HEK293 (cell line): Measurements from ENCODE around the gene IST1.

Source experiments
- CTCF ChIA-PET: fragments of 350-600 bp; formaldehyde crosslinking; extraction: SDS; loops from one replicate; lab custom pipeline; 2021; ENCODE audit warnings: antibody characterized with exemption; lab: Yijun Ruan, JAX
- POLR2A ChIA-PET: fragments of 300-600 bp; formaldehyde crosslinking; extraction: SDS; loops from one replicate; lab custom pipeline; 2020; ENCODE audit warnings: antibody characterized with exemption, inconsistent platforms; lab: Yijun Ruan, JAX
- H3K27ac ChIP-seq: fragments of 200-500 bp; sonication (Bioruptor generic); 2 replicates; pipeline ENCODE4 v1.5.1; 2014; ENCODE audit warnings: low read depth, low read length, control low read depth, inconsistent platforms; ENCODE audit errors: extremely low read depth
- H3K36me3 ChIP-seq, 2 experiments: fragments of 200-500 bp in 1 of 2; sonication (Bioruptor generic) in 1 of 2; 1 replicate in 1 of 2; 2 replicates in 1 of 2; pipeline ENCODE4 v1.5.1; 2014 to 2017; ENCODE audit warnings: inconsistent platforms in 2 of 2, low read length in 2 of 2; ENCODE audit not compliant: control insufficient read depth in 2 of 2, insufficient read depth in 1 of 2
- H3K4me1 ChIP-seq: fragments of 200-500 bp; sonication (Bioruptor generic); 2 replicates; pipeline ENCODE4 v1.5.1; 2014; ENCODE audit warnings: mild to moderate bottlenecking, low read length, inconsistent platforms; ENCODE audit not compliant: control insufficient read depth, insufficient read depth
- H3K4me3 ChIP-seq: 2 replicates; pipeline ENCODE4 v1.5.1; 2011; ENCODE audit warnings: low read depth, mild to moderate bottlenecking, control low read depth, low read length, moderate library complexity
- H3K9me3 ChIP-seq: fragments of 200-500 bp; sonication (Bioruptor generic); 2 replicates; pipeline ENCODE4 v1.5.1; 2014; ENCODE audit warnings: low read depth, low read length, inconsistent platforms; ENCODE audit not compliant: control insufficient read depth, insufficient read depth
- HOXA7 ChIP-seq: sonication (generic); formaldehyde crosslinking; IDR thresholded peaks from 2 replicates; pipeline ENCODE4 v1.8.1; 2022; ENCODE audit warnings: missing genetic modification reagents, borderline replicate concordance
- KLF7 ChIP-seq: fragments of 450-650 bp; formaldehyde crosslinking; IDR thresholded peaks from 2 replicates; pipeline ENCODE4 v1.5.1; 2016; ENCODE audit warnings: missing biosample characterization, missing genetic modification characterization, borderline replicate concordance
- KLF8 ChIP-seq: fragments of 450-650 bp; formaldehyde crosslinking; IDR thresholded peaks from 2 replicates; pipeline ENCODE4 v1.5.1; 2016; ENCODE audit warnings: missing biosample characterization, missing genetic modification characterization
- KLF9 ChIP-seq: fragments of 450-650 bp; formaldehyde crosslinking; IDR thresholded peaks from 2 replicates; pipeline ENCODE4 v1.5.1; 2016; ENCODE audit warnings: missing biosample characterization, missing genetic modification characterization, low read depth
- MEIS1 ChIP-seq: sonication (generic); formaldehyde crosslinking; IDR thresholded peaks from 2 replicates; pipeline ENCODE4 v1.8.1; 2022; ENCODE audit warnings: missing genetic modification reagents, mild to moderate bottlenecking, borderline replicate concordance
- PRDM1 ChIP-seq: fragments of 450-650 bp; formaldehyde crosslinking; IDR thresholded peaks from 2 replicates; pipeline ENCODE4; 2016; ENCODE audit warnings: missing biosample characterization, missing genetic modification characterization
- SP7 ChIP-seq: fragments of 450-650 bp; formaldehyde crosslinking; IDR thresholded peaks from 2 replicates; pipeline ENCODE4 v1.5.1; 2016; ENCODE audit warnings: missing biosample characterization, missing genetic modification characterization
- ZBTB48 ChIP-seq: fragments of 450-650 bp; formaldehyde crosslinking; IDR thresholded peaks from 2 replicates; pipeline ENCODE4 v1.5.1; 2016; ENCODE audit warnings: missing biosample characterization, missing genetic modification characterization
- ZNF112 ChIP-seq: fragments of 450-650 bp; formaldehyde crosslinking; IDR thresholded peaks from 2 replicates; pipeline ENCODE4 v1.5.0; 2017; ENCODE audit warnings: missing biosample characterization, missing genetic modification characterization
- ZNF157 ChIP-seq: fragments of 450-650 bp; formaldehyde crosslinking; IDR thresholded peaks from 2 replicates; pipeline ENCODE4 v1.5.1; 2016; ENCODE audit warnings: missing biosample characterization, missing genetic modification characterization
- ZNF560 ChIP-seq: fragments of 450-650 bp; formaldehyde crosslinking; IDR thresholded peaks from 2 replicates; pipeline ENCODE4 v1.5.1; 2017; ENCODE audit warnings: missing biosample characterization, missing genetic modification characterization, borderline replicate concordance
- ZNF585B ChIP-seq: fragments of 450-650 bp; formaldehyde crosslinking; IDR thresholded peaks from 2 replicates; pipeline ENCODE4 v1.5.1; 2016; ENCODE audit warnings: missing biosample characterization, missing genetic modification characterization
- ZNF776 ChIP-seq: fragments of 450-650 bp; formaldehyde crosslinking; IDR thresholded peaks from 2 replicates; pipeline ENCODE4 v1.5.0; 2017; ENCODE audit warnings: missing biosample characterization, missing genetic modification characterization, borderline replicate concordance
- ZNF777 ChIP-seq: fragments of 450-650 bp; formaldehyde crosslinking; IDR thresholded peaks from 2 replicates; pipeline ENCODE4 v1.5.1; 2017; ENCODE audit warnings: missing biosample characterization, missing genetic modification characterization, borderline replicate concordance
- TF ChIP-seq, protein P1 (sequence below): fragments of 450-650 bp; formaldehyde crosslinking; IDR thresholded peaks from 2 replicates; pipeline ENCODE4 v1.5.1; 2016; ENCODE audit warnings: missing biosample characterization, missing genetic modification characterization
- TF ChIP-seq, protein P2 (sequence below): fragments of 450-650 bp; formaldehyde crosslinking; IDR thresholded peaks from 2 replicates; pipeline ENCODE4 v1.5.1; 2016; ENCODE audit warnings: missing biosample characterization, missing genetic modification characterization
- TF ChIP-seq, protein P3 (sequence below): fragments of 450-650 bp; formaldehyde crosslinking; IDR thresholded peaks from 2 replicates; pipeline ENCODE4 v1.5.1; 2016; ENCODE audit warnings: missing biosample characterization, missing genetic modification characterization
- TF ChIP-seq, protein P4 (sequence below): fragments of 450-650 bp; formaldehyde crosslinking; IDR thresholded peaks from 2 replicates; pipeline ENCODE4 v1.5.1; 2017; ENCODE audit warnings: missing biosample characterization, missing genetic modification characterization
- TF ChIP-seq, protein P5 (sequence below): fragments of 450-650 bp; formaldehyde crosslinking; IDR thresholded peaks from 2 replicates; pipeline ENCODE4 v1.5.1; 2016; ENCODE audit warnings: missing biosample characterization, missing genetic modification characterization
- TF ChIP-seq, protein P6 (sequence below): fragments of 450-650 bp; formaldehyde crosslinking; IDR thresholded peaks from 2 replicates; pipeline ENCODE4 v1.5.1; 2017; ENCODE audit warnings: missing biosample characterization, missing genetic modification characterization
- TF ChIP-seq, protein P7 (sequence below): fragments of 450-650 bp; formaldehyde crosslinking; IDR thresholded peaks from 2 replicates; pipeline ENCODE4 v1.5.1; 2017; ENCODE audit warnings: missing biosample characterization, missing genetic modification characterization

The IST1 gene

DNA sequence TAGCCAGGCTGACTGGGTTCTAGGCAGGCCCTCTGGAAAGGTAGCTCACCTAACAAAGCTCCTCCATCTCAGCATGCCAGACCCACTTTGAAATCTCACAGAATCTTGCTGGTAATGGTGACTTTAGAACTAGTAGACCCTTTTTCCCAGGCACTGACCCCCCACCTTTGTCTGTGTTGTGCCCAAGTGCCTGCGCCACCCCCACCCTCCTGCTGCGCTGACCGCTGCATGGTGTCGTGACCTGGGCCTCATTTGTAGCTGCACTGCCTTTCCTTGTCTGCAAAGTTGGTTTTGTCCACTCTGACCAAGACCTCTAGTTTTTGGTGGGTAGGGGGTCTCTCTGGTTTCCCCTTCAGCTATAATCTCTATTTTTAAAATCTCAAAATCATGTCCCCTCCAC, 42.8 kb upstream of the IST1 start:
- POLR2A ChIA-PET = interaction anchor here (1.3 kb wide), 1 partner anchor 43 kb away, joined by 4 read pairs; the partner anchor contains the start of gene AP1G1

DNA sequence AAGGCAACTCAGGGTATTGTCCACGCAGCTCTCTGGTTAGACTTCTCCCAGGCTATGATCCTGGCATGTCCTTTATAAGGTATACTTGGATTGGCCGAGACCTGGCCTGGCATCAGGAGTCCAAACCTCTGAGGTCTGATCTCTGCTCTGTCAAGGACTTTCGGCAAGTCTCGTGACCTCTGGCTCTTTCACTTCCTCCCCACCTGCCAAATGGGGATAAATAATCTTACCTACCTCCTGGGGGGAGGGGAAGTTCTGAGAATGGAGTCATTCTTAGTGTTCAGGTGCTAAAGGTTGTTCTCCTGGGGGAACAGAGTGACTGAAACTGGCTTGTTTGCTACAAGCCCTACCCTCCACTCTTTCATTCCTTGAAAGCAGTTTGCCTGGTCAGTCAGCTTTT, 41.9 kb upstream of the IST1 start:
- ChIA-PET CTCF (no interaction called here), POLR2A (interaction anchor here (0.6 to 1.3 kb wide), 2 partner anchors 12 to 44 kb away, joined by 3 to 4 read pairs; partner anchors contain the start of gene AP1G1)
- TF ChIP-seq ZNF776 (tag by site-specific recombination) (no peak), ZNF157 (tag by site-specific recombination) (no peak), ZNF112 (tag by site-specific recombination) (no peak), KLF9 (tag by site-specific recombination) (no peak), ZNF585B (no peak), KLF8 (no peak), KLF7 (tag by site-specific recombination) (no peak), ZBTB48 (no peak), ZNF560 (tag by site-specific recombination) (no peak)
- TF ChIP-seq, protein P1, sequence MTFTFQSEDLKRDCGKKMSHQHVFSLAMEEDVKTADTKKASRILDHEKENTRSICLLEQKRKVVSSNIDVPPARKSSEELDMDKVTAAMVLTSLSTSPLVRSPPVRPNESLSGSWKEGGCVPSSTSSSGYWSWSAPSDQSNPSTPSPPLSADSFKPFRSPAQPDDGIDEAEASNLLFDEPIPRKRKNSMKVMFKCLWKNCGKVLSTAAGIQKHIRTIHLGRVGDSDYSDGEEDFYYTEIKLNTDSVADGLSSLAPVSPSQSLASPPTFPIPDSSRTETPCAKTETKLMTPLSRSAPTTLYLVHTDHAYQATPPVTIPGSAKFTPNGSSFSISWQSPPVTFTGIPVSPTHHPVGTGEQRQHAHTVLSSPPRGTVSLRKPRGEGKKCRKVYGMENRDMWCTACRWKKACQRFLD (tag by site-specific recombination) = no peak
- TF ChIP-seq, protein P2, sequence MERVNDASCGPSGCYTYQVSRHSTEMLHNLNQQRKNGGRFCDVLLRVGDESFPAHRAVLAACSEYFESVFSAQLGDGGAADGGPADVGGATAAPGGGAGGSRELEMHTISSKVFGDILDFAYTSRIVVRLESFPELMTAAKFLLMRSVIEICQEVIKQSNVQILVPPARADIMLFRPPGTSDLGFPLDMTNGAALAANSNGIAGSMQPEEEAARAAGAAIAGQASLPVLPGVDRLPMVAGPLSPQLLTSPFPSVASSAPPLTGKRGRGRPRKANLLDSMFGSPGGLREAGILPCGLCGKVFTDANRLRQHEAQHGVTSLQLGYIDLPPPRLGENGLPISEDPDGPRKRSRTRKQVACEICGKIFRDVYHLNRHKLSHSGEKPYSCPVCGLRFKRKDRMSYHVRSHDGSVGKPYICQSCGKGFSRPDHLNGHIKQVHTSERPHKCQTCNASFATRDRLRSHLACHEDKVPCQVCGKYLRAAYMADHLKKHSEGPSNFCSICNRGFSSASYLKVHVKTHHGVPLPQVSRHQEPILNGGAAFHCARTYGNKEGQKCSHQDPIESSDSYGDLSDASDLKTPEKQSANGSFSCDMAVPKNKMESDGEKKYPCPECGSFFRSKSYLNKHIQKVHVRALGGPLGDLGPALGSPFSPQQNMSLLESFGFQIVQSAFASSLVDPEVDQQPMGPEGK (tag by site-specific recombination) = no peak
- TF ChIP-seq, protein P3, sequence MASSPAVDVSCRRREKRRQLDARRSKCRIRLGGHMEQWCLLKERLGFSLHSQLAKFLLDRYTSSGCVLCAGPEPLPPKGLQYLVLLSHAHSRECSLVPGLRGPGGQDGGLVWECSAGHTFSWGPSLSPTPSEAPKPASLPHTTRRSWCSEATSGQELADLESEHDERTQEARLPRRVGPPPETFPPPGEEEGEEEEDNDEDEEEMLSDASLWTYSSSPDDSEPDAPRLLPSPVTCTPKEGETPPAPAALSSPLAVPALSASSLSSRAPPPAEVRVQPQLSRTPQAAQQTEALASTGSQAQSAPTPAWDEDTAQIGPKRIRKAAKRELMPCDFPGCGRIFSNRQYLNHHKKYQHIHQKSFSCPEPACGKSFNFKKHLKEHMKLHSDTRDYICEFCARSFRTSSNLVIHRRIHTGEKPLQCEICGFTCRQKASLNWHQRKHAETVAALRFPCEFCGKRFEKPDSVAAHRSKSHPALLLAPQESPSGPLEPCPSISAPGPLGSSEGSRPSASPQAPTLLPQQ = no peak
- TF ChIP-seq, protein P4, sequence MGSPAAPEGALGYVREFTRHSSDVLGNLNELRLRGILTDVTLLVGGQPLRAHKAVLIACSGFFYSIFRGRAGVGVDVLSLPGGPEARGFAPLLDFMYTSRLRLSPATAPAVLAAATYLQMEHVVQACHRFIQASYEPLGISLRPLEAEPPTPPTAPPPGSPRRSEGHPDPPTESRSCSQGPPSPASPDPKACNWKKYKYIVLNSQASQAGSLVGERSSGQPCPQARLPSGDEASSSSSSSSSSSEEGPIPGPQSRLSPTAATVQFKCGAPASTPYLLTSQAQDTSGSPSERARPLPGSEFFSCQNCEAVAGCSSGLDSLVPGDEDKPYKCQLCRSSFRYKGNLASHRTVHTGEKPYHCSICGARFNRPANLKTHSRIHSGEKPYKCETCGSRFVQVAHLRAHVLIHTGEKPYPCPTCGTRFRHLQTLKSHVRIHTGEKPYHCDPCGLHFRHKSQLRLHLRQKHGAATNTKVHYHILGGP (tag by site-specific recombination) = no peak
- TF ChIP-seq, protein P5, sequence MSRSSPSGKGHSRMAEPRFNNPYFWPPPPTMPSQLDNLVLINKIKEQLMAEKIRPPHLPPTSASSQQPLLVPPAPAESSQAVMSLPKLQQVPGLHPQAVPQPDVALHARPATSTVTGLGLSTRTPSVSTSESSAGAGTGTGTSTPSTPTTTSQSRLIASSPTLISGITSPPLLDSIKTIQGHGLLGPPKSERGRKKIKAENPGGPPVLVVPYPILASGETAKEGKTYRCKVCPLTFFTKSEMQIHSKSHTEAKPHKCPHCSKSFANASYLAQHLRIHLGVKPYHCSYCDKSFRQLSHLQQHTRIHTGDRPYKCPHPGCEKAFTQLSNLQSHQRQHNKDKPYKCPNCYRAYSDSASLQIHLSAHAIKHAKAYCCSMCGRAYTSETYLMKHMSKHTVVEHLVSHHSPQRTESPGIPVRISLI (tag by site-specific recombination) = no peak
- TF ChIP-seq, protein P6, sequence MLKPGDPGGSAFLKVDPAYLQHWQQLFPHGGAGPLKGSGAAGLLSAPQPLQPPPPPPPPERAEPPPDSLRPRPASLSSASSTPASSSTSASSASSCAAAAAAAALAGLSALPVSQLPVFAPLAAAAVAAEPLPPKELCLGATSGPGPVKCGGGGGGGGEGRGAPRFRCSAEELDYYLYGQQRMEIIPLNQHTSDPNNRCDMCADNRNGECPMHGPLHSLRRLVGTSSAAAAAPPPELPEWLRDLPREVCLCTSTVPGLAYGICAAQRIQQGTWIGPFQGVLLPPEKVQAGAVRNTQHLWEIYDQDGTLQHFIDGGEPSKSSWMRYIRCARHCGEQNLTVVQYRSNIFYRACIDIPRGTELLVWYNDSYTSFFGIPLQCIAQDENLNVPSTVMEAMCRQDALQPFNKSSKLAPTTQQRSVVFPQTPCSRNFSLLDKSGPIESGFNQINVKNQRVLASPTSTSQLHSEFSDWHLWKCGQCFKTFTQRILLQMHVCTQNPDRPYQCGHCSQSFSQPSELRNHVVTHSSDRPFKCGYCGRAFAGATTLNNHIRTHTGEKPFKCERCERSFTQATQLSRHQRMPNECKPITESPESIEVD (tag by site-specific recombination) = no peak
- TF ChIP-seq, protein P7, sequence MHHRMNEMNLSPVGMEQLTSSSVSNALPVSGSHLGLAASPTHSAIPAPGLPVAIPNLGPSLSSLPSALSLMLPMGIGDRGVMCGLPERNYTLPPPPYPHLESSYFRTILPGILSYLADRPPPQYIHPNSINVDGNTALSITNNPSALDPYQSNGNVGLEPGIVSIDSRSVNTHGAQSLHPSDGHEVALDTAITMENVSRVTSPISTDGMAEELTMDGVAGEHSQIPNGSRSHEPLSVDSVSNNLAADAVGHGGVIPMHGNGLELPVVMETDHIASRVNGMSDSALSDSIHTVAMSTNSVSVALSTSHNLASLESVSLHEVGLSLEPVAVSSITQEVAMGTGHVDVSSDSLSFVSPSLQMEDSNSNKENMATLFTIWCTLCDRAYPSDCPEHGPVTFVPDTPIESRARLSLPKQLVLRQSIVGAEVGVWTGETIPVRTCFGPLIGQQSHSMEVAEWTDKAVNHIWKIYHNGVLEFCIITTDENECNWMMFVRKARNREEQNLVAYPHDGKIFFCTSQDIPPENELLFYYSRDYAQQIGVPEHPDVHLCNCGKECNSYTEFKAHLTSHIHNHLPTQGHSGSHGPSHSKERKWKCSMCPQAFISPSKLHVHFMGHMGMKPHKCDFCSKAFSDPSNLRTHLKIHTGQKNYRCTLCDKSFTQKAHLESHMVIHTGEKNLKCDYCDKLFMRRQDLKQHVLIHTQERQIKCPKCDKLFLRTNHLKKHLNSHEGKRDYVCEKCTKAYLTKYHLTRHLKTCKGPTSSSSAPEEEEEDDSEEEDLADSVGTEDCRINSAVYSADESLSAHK = no peak
- no peak overlapping the region for H3K27ac ChIP-seq
- no peaks in the 10 kb centered on the region for H3K9me3 ChIP-seq
- H3K36me3 ChIP-seq = peaks cover 11 to 81% of the 10 kb centered on the region in 2 experiments; a peak in 2 of 3 replicates
- H3K4me1 ChIP-seq = no peaks in the 10 kb centered on the region
- no peak overlapping the region for H3K4me3 ChIP-seq

More for the DNA sequence above, 42.8 kb upstream of the IST1 start:
- H3K4me1 ChIP-seq = 0 out of 2 replicates have a peak, but pooled peaks cover under 1% of the 10 kb centered on the region
- no peaks in the 10 kb centered on the region for H3K9me3 ChIP-seq
- TF ChIP-seq MEIS1 = no peak
- no peak for TF ChIP-seq PRDM1 (tag by site-specific recombination)
- no peak for TF ChIP-seq ZNF777
- no peak for TF ChIP-seq HOXA7 (CRISPR knock-in tag)
- TF ChIP-seq SP7 (tag by site-specific recombination) = no peak
- TF ChIP-seq KLF7 (tag by site-specific recombination) = no peak
- TF ChIP-seq, all 188 proteins: peak for 0
- no peak overlapping the region for H3K27ac ChIP-seq
- CTCF ChIA-PET = no interaction called here
- H3K36me3 ChIP-seq = peaks cover 10 to 83% of the 10 kb centered on the region in 2 experiments; a peak in 2 of 3 replicates
- no peak overlapping the region for H3K4me3 ChIP-seq
